Chondrocyte (in vitro differentiated cells): ENCODE data around the gene KIF20A. TPM values are rescaled to one million over a fixed set of nuclear protein-coding genes. Genes with fewer than 3 reads are reported as not detected.

Experiments
- DNase-seq: peaks from one replicate; pipeline ENCODE4 v3.0.0; 2021; ENCODE audit warnings: mixed read lengths, low spot score
- H3K27ac Mint-ChIP-seq: one replicate; pipeline ENCODE4 v1.8.0; 2021; ENCODE audit warnings: mild to moderate bottlenecking, moderate library complexity, mixed read lengths; ENCODE audit not compliant: unreplicated experiment
- H3K27me3 Mint-ChIP-seq: 2 replicates; pipeline ENCODE4 v1.8.0; 2021; ENCODE audit warnings: low read depth, mixed read lengths
- H3K36me3 Mint-ChIP-seq: 2 replicates; pipeline ENCODE4 v1.8.0; 2021; ENCODE audit warnings: low read depth, mixed read lengths
- H3K4me1 Mint-ChIP-seq: 2 replicates; pipeline ENCODE4 v1.8.0; 2021; ENCODE audit warnings: low read depth, mild to moderate bottlenecking, mixed read lengths
- H3K4me3 Mint-ChIP-seq: one replicate; pipeline ENCODE4 v1.8.0; 2021; ENCODE audit warnings: mild to moderate bottlenecking, moderate library complexity, mixed read lengths; ENCODE audit not compliant: unreplicated experiment
- H3K9me3 Mint-ChIP-seq: 2 replicates; pipeline ENCODE4 v1.8.0; 2021; ENCODE audit warnings: low read depth, mixed read lengths
- total RNA-seq: library from RNA; stranded (reverse); gene quantifications from 3 replicates; pipeline ENCODE4 v1.2.1, GENCODE V29; 2021
- TF ChIP-seq, protein P1 (sequence below): fragments of 200-600 bp; sonication (generic); IDR thresholded peaks from 2 replicates; pipeline ENCODE4 v1.5.0; 2021; ENCODE audit warnings: antibody characterized with exemption, mild to moderate bottlenecking, moderate library complexity

Gene KIF20A
- total RNA-seq, 1 donor from 2014 or later, result 14.3 TPM

DNA sequence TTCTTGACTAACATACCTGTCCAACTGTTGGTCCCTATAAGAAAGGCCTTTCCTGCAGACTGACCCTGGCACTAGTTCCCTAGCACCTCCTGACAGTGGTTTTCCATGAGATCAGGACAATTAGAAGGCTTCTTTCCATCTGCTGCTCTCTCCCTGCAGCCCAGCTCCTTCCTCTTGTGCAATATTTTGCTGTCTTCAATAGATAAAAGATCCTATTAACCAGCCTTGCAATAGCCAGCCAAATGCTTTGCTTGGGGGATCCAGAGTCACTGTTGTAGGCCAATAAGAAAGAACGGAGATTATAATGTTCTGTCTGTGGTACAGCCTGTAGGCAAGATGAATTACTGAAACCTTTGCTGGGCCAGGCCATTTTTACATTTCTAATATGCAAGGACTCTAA lies 21.3 kb upstream of the KIF20A start:
- DNase-seq, result no peak
- H3K27me3 Mint-ChIP-seq, result peaks cover 1% of the 10 kb centered on the region
- H3K9me3 Mint-ChIP-seq, result no peaks in the 10 kb centered on the region
- TF ChIP-seq, protein P1, sequence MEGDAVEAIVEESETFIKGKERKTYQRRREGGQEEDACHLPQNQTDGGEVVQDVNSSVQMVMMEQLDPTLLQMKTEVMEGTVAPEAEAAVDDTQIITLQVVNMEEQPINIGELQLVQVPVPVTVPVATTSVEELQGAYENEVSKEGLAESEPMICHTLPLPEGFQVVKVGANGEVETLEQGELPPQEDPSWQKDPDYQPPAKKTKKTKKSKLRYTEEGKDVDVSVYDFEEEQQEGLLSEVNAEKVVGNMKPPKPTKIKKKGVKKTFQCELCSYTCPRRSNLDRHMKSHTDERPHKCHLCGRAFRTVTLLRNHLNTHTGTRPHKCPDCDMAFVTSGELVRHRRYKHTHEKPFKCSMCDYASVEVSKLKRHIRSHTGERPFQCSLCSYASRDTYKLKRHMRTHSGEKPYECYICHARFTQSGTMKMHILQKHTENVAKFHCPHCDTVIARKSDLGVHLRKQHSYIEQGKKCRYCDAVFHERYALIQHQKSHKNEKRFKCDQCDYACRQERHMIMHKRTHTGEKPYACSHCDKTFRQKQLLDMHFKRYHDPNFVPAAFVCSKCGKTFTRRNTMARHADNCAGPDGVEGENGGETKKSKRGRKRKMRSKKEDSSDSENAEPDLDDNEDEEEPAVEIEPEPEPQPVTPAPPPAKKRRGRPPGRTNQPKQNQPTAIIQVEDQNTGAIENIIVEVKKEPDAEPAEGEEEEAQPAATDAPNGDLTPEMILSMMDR, result no peak
- H3K4me3 Mint-ChIP-seq, result no peak overlapping the region
- no peaks in the 10 kb centered on the region for H3K4me1 Mint-ChIP-seq
- no peak overlapping the region for H3K27ac Mint-ChIP-seq
- peaks cover 36% of the 10 kb centered on the region for H3K36me3 Mint-ChIP-seq

DNA sequence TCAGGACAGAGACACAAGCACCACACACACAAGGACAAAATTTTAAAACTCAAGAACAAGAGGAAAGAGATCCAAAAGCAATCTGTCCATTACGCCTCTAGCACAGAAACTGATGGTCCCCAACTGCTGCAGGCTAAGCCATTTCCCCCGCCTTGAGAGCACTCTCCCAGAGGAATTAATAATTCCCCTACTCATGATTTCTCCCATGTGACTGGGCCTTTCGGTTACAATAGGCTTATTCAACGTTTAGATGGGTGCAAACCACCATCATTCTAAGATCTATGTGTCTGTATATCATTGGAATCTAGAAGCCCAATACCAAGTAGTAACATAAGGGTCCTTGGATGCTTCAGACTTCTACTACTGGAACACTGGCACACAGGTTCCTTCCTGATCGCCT lies 19.2 kb upstream of the KIF20A start:
- TF ChIP-seq, protein P1, result no peak
- Mint-ChIP-seq H3K4me3 (no peak overlapping the region), H3K27ac (no peak overlapping the region), H3K27me3 (no peaks in the 10 kb centered on the region), H3K9me3 (no peaks in the 10 kb centered on the region), H3K36me3 (peaks cover 55% of the 10 kb centered on the region), H3K4me1 (no peaks in the 10 kb centered on the region)
- no peak for DNase-seq

GRCh38 chr5:138160706-138161105 lies 18.2 kb upstream of the KIF20A start:
- H3K4me1 Mint-ChIP-seq, result no peaks in the 10 kb centered on the region
- H3K9me3 Mint-ChIP-seq, result no peaks in the 10 kb centered on the region
- H3K27me3 Mint-ChIP-seq, result no peaks in the 10 kb centered on the region
- H3K27ac Mint-ChIP-seq, result no peak overlapping the region
- H3K36me3 Mint-ChIP-seq, result peaks cover 62% of the 10 kb centered on the region
- H3K4me3 Mint-ChIP-seq, result no peak overlapping the region
- no peak for DNase-seq
- TF ChIP-seq, protein P1, result no peak

- no peak overlapping the region for H3K27ac Mint-ChIP-seq
- no peaks in the 10 kb centered on the region for H3K4me1 Mint-ChIP-seq
- TF ChIP-seq, protein P1, result no peak
- H3K4me3 Mint-ChIP-seq, result no peak overlapping the region
- DNase-seq, result no peak
- H3K36me3 Mint-ChIP-seq, result peaks cover 72% of the 10 kb centered on the region
- H3K9me3 Mint-ChIP-seq, result no peaks in the 10 kb centered on the region
- no peaks in the 10 kb centered on the region for H3K27me3 Mint-ChIP-seq
These were observed 15.2 kb upstream of the KIF20A start for GRCh38 chr5:138163721-138164120.

DNA sequence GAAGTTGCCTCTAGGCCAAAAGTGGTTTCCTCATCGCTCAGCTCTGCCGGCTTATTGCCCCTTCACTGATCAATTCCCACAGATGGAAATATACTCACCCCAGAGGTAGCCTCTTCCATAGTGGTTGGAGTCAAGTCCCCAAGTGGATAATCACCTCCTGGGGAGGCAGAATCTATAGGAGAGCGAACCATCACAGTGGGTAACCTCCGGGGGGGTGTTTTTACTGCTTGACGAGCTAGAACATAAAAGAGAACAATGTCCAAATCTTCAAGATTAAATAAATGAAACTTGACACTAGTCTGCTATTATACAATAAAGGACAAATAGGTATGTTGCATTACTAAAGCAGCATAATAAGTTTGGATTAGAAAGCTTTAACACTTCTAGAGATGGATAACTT lies 9.8 kb upstream of the KIF20A start:
- Mint-ChIP-seq H3K27me3 (no peaks in the 10 kb centered on the region), H3K4me1 (no peaks in the 10 kb centered on the region), H3K4me3 (no peak overlapping the region), H3K27ac (no peak overlapping the region), H3K9me3 (no peaks in the 10 kb centered on the region), H3K36me3 (peaks cover 49% of the 10 kb centered on the region)
- no peak for DNase-seq
- TF ChIP-seq, protein P1, result no peak
